ENCODE data around the gene YJEFN3.

YJEFN3 gene

DNA sequence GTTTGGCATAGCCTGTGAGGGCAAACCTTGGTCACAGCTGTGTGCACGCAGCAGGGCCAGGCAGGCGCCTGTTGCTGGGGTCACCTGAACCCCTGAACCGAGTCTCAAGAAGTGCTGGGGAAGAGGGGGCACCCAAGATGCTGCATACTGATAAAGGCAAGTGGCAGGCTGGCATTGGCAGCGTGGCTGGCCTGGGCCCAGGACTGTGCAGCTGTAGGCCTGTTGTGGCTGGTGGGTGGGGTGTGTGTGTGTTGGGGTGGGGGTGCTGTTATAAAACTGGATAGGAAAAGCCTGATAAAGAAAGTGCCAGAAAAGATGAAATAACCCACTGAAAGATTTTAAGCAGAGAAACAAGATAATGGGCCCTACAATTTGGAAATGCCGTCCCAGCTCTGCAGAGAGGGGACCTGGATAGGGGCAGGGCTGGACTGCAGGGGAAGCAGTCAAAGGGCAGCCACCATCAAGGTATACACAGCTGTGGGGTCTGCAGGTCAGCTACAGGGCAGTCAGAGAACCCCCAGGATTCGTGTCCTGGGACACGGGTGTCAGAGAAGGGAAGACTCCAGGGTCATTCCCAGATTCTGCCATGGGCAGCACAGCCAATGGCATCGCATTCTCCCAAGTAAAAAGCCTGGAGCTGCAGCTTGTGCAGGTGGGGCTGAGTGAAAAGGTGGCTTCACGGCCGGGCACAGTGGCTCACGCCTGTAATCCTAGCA, 42.5 kb downstream of the YJEFN3 start:
- Histone ChIP-seq H3K27ac (ENCODE audit: low read length) (no peak overlapping the region), H3K4me3 (ENCODE audit: low read length) (no peak overlapping the region), H3K36me3 (ENCODE audit: insufficient read depth, low read depth, low read length) (no peaks in the 10 kb centered on the region), H3K9me3 (ENCODE audit: insufficient read depth, low read depth, low read length) (no peaks in the 10 kb centered on the region), H3K27me3 (ENCODE audit: insufficient read depth, low read length) (no peaks in the 10 kb centered on the region; the same call in 1 of the 2 replicates), H3K4me1 (ENCODE audit: insufficient read depth, low read length) (peaks cover 5% of the 10 kb centered on the region; the same call in 1 of the 2 replicates), H3K9ac (ENCODE audit: low read depth, low read length) (no peak overlapping the region)

DNA sequence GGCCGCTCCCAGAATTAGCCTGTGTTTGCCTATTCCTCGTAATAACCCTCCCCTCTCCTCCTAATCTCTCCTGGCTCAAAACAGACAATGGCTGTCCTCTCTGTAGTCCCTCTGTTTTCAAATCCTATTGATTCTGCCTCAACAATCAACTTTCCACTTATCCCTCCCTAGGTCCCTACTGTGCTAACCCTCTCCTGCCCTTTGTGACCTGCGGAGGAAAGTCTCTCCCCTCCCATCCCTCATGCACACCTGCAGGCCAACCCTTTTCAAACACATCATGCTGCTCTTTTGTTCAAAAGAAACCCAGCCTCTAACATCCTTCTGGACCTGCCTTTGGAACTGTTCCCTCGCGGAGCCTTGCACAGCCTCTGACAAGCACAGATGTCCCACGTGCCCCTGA, 46.7 kb downstream of the YJEFN3 start:
- Histone ChIP-seq H3K4me1 (ENCODE audit: insufficient read depth, low read length) (peaks cover 5% of the 10 kb centered on the region; the same call in 1 of the 2 replicates), H3K36me3 (ENCODE audit: insufficient read depth, low read depth, low read length) (no peaks in the 10 kb centered on the region), H3K9me3 (ENCODE audit: insufficient read depth, low read depth, low read length) (no peaks in the 10 kb centered on the region), H3K4me3 (ENCODE audit: low read length) (no peak overlapping the region), H3K9ac (ENCODE audit: low read depth, low read length) (no peak overlapping the region), H3K27ac (ENCODE audit: low read length) (no peak overlapping the region), H3K27me3 (ENCODE audit: insufficient read depth, low read length) (no peaks in the 10 kb centered on the region; the same call in 1 of the 2 replicates)

DNA sequence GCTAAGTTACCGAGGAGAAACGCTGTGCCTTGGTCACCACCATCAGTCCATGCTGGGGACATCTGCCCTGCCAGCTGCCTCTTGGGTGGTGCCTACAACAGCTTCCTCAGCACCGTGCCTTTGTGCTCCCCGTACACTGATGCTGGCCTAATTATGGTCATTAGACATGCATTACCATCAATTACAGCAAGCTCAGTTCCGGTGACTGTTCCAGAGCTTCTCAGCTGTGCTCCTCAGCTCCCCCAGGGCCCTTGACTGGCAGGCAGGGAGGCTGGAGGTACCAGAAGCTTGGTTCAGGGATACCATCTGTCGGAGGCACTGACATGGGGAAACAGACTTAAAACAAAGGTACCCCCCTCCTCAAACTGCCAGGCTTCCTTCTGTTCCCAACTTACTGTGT, 49.5 kb downstream of the YJEFN3 start:
- H3K4me1 ChIP-seq (ENCODE audit: insufficient read depth, low read length): peaks cover 5% of the 10 kb centered on the region; the same call in 1 of the 2 replicates
- H3K9me3 ChIP-seq (ENCODE audit: insufficient read depth, low read depth, low read length): no peaks in the 10 kb centered on the region
- no peaks in the 10 kb centered on the region for H3K36me3 ChIP-seq (ENCODE audit: insufficient read depth, low read depth, low read length)
- no peaks in the 10 kb centered on the region; the same call in 1 of the 2 replicates for H3K27me3 ChIP-seq (ENCODE audit: insufficient read depth, low read length)
- no peak overlapping the region for H3K4me3 ChIP-seq (ENCODE audit: low read length)
- no peak overlapping the region for H3K27ac ChIP-seq (ENCODE audit: low read length)
- H3K9ac ChIP-seq (ENCODE audit: low read depth, low read length): no peak overlapping the region

DNA sequence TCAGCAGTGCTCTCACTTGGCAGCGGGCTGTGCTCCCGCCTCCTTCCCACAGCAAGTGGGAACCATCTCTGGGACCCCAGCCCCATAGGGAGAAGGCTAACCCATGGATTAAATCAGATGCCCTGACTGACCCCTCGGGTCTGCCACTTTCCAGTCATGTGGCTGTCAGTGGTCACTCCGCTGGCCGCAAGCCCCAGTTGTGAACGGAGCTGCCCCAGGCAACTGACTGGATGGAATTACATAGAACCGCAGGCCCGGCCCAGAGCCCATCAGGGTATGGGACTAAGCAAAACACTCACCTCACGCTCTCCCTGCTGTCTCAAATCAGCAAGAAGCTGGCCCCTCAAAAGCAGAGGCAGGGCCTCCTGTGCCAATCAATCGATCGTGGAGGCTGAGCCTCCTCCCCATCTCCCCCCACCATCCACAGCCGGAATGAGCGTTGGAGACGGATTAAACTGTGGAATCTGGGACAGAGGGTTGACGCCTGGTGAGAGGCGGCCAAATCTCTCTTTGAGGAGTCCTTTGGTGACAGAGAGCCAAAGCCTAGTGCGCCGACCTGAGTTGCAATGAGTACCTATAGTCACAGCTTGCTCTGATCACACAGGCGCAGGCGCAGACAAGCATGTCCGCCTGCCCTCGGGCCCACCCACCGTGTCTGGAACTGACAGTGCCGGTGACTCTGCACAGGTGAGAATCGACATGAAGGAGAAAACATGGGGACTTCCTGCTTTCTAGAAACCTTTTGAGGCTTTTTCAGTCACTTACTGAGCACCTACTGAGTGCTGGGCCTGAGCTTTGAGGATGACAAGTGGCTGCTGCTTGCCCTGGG, 51.0 kb downstream of the YJEFN3 start:
- Histone ChIP-seq H3K36me3 (ENCODE audit: insufficient read depth, low read depth, low read length) (no peaks in the 10 kb centered on the region), H3K4me3 (ENCODE audit: low read length) (no peak overlapping the region), H3K9ac (ENCODE audit: low read depth, low read length) (no peak overlapping the region), H3K9me3 (ENCODE audit: insufficient read depth, low read depth, low read length) (no peaks in the 10 kb centered on the region), H3K4me1 (ENCODE audit: insufficient read depth, low read length) (peaks cover 5% of the 10 kb centered on the region; the same call in 1 of the 2 replicates), H3K27ac (ENCODE audit: low read length) (no peak overlapping the region), H3K27me3 (ENCODE audit: insufficient read depth, low read length) (no peaks in the 10 kb centered on the region; the same call in 1 of the 2 replicates)

DNA sequence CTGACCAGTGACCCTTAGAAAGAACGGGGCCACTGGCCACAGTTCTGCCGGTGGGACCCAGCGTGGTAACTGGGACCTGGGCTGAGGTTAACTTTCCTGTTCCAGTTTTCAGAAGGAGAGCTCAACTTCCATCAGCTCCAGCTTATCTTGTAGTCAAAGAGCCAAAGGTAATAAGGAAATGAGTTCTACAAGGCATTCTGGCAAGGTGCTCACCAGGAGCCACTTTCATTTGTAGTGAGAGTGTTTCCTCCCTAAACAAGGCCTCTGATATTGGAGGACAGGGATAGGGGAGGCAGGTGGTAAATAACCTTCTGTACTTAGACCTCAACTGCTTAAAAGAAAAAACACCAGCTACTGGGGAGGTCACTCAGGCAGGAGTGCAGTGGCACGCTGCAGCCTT, 51.7 kb downstream of the YJEFN3 start:
- Histone ChIP-seq H3K9ac (ENCODE audit: low read depth, low read length) (no peak overlapping the region), H3K27ac (ENCODE audit: low read length) (no peak overlapping the region), H3K9me3 (ENCODE audit: insufficient read depth, low read depth, low read length) (no peaks in the 10 kb centered on the region), H3K36me3 (ENCODE audit: insufficient read depth, low read depth, low read length) (no peaks in the 10 kb centered on the region), H3K4me3 (ENCODE audit: low read length) (no peak overlapping the region), H3K4me1 (ENCODE audit: insufficient read depth, low read length) (peaks cover 4% of the 10 kb centered on the region; the same call in 1 of the 2 replicates), H3K27me3 (ENCODE audit: insufficient read depth, low read length) (no peaks in the 10 kb centered on the region; the same call in 1 of the 2 replicates)

DNA sequence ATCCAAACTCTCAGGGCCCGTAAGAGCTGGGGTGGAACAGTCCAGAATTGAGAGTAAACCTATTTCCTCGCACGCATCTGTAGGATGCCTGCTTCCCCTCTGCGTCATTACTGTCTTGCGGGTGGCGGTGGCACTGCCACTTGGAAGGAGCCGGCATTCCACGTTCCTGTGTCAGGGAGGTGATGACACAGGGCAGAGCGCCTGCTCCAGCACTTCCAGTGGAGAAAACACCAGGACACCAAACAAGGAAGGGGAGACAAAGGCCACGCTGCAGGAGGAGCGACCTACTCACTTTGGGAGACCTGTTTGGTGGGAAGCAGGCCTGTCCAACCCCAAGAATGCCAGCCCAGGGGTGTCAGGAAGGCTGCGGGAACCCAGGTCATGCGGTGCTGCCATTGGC, 52.7 kb downstream of the YJEFN3 start:
- H3K9ac ChIP-seq (ENCODE audit: low read depth, low read length): no peak overlapping the region
- no peaks in the 10 kb centered on the region for H3K4me1 ChIP-seq (ENCODE audit: insufficient read depth, low read length)
- H3K9me3 ChIP-seq (ENCODE audit: insufficient read depth, low read depth, low read length): no peaks in the 10 kb centered on the region
- H3K27ac ChIP-seq (ENCODE audit: low read length): no peak overlapping the region
- H3K4me3 ChIP-seq (ENCODE audit: low read length): no peak overlapping the region
- no peaks in the 10 kb centered on the region for H3K36me3 ChIP-seq (ENCODE audit: insufficient read depth, low read depth, low read length)
- no peaks in the 10 kb centered on the region for H3K27me3 ChIP-seq (ENCODE audit: insufficient read depth, low read length)

DNA sequence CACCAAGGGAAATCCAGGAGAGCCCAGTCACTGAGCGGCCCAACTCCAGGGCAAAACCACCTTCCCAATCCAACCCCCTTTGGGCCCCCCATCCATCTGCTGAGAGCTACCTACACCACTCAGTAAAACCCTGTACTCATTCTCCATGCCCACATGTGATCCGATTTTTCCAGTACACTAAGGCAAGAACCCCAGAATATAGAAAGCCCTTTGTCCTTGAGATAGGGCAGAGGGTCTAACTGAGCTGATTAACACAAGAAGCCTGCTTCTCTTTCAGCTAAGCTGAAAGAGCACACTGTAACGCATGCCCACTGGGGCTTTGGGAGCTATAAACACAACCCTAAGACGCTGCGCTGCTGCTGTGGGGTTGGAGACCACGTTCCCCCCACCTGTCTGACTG, 53.8 kb downstream of the YJEFN3 start:
- H3K4me3 ChIP-seq (ENCODE audit: low read length): no peak overlapping the region
- H3K36me3 ChIP-seq (ENCODE audit: insufficient read depth, low read depth, low read length): no peaks in the 10 kb centered on the region
- H3K27ac ChIP-seq (ENCODE audit: low read length): no peak overlapping the region
- no peaks in the 10 kb centered on the region for H3K9me3 ChIP-seq (ENCODE audit: insufficient read depth, low read depth, low read length)
- H3K9ac ChIP-seq (ENCODE audit: low read depth, low read length): no peak overlapping the region
- H3K27me3 ChIP-seq (ENCODE audit: insufficient read depth, low read length): no peaks in the 10 kb centered on the region
- H3K4me1 ChIP-seq (ENCODE audit: insufficient read depth, low read length): no peaks in the 10 kb centered on the region

DNA sequence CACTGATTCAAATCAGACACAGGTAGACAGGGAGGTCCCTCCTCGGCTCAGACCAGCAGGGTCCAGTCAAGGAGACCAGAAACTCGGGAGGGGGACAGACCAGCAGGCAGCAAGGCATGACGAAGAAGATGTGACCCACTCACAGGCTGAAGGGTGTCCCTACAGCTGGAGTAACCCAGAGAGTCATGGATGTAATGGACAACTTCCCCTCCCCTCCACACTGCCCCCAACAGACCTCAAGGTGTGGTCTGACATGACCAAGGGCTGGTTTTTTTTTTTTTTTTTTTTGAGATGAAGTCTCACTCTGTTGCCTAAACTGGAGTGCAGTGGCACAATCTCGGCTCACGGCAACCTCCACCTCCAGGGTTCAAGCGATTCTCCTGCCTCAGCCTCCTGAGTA, 55.6 kb downstream of the YJEFN3 start:
- H3K27me3 ChIP-seq (ENCODE audit: insufficient read depth, low read length): no peaks in the 10 kb centered on the region
- H3K4me1 ChIP-seq (ENCODE audit: insufficient read depth, low read length): no peaks in the 10 kb centered on the region
- no peak overlapping the region for H3K27ac ChIP-seq (ENCODE audit: low read length)
- no peaks in the 10 kb centered on the region for H3K36me3 ChIP-seq (ENCODE audit: insufficient read depth, low read depth, low read length)
- no peaks in the 10 kb centered on the region for H3K9me3 ChIP-seq (ENCODE audit: insufficient read depth, low read depth, low read length)
- no peak overlapping the region for H3K4me3 ChIP-seq (ENCODE audit: low read length)
- no peak overlapping the region for H3K9ac ChIP-seq (ENCODE audit: low read depth, low read length)
